Coronary artery (tissue), 2 donors: ENCODE results near the gene RBM28.

Experiments
- DNase-seq: peaks from one replicate; pipeline ENCODE4 v3.0.0-alpha.2; 2017; ENCODE audit warnings: low spot score
- H3K27ac ChIP-seq, 2 donors: fragments of 200-600 bp; sonication (generic); one replicate each; pipeline ENCODE4 v1.5.1; 2016 to 2019
- H3K4me3 ChIP-seq: fragments of 200-600 bp; sonication (generic); 2 replicates; pipeline ENCODE4 v1.5.1; 2016; ENCODE audit warnings: mild to moderate bottlenecking, moderate library complexity
- CTCF ChIP-seq: fragments of 200-600 bp; sonication (generic); IDR thresholded peaks from one replicate; pipeline ENCODE4 v1.5.1; 2019; ENCODE audit warnings: antibody characterized with exemption

Gene RBM28

GRCh38 chr7:128366986-128367385, 23.3 kb upstream of the RBM28 start:
- Histone ChIP-seq H3K27ac (no peak overlapping the region), H3K4me3 (no peak overlapping the region)
- no peak for TF ChIP-seq CTCF
- DNase-seq = no peak

GRCh38 chr7:128366300-128366699, 22.6 kb upstream of the RBM28 start:
- no peak for TF ChIP-seq CTCF
- no peak for DNase-seq
- Histone ChIP-seq H3K27ac (no peak overlapping the region), H3K4me3 (no peak overlapping the region)

- Histone ChIP-seq H3K27ac (no peak overlapping the region), H3K4me3 (no peak overlapping the region)
- no peak for DNase-seq
- TF ChIP-seq CTCF = no peak
Observed at GRCh38 chr7:128365432-128365831, 21.7 kb upstream of the RBM28 start.

GRCh38 chr7:128364166-128364870, 20.6 kb upstream of the RBM28 start:
- no peak overlapping the region for H3K4me3 ChIP-seq
- DNase-seq = no peak
- no peak overlapping the region for H3K27ac ChIP-seq
- no peak for TF ChIP-seq CTCF

GRCh38 chr7:128363261-128363721, 19.6 kb upstream of the RBM28 start:
- H3K4me3 ChIP-seq = no peak overlapping the region
- TF ChIP-seq CTCF = no peak
- DNase-seq = no peak
- no peak overlapping the region for H3K27ac ChIP-seq

- DNase-seq = no peak
- no peak overlapping the region for H3K27ac ChIP-seq
- TF ChIP-seq CTCF = no peak
Observed at GRCh38 chr7:128362670-128363069, 19.0 kb upstream of the RBM28 start.

More at GRCh38 chr7:128362670-128363069, 19.0 kb upstream of the RBM28 start:
- H3K4me3 ChIP-seq = no peak overlapping the region
